Activated gamma-delta T cell (primary cell): ENCODE data around the gene SLC25A41.
"Not testable (repeated sequence)": the region's sequence is repeated elsewhere in the genome, so short reads cannot be mapped to it uniquely, and the experiment has no call there.

Source experiments
- DNase-seq: peaks from one replicate; lab custom pipeline; 2025; lab: John Stamatoyannopoulos, UW

SLC25A41 gene

DNA sequence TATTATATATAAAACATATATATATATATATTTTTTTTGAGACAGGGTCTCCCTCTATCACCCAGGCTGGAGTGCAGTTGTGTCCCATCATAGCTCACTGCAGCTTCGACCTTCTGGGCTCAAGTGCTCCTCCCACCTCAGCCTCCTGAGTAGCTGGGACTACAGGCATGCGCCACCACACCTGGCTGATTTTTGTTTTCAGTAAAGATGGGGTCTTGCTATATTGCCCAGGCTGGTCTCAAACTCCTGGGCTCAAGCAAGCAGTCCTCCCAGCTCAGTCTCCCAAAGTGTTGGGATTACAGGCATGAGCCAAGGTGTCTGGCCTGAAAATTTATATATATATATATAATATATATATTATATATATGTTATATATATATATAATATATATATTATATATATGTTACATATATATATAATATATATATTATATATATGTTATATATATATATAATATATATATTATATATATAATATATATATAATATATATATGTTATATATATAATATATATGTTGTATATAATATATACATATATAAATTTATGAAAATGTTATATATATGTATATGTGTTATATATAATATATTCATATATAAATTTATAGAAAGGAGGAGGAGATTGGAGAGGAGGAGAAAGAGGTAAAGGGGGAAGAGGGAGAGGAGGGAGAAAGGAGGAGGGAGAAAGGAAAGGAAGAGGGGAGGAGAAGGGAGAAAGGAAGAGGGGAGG is 4.7 kb downstream of the SLC25A41 start:
- not testable (repeated sequence) for DNase-seq

DNA sequence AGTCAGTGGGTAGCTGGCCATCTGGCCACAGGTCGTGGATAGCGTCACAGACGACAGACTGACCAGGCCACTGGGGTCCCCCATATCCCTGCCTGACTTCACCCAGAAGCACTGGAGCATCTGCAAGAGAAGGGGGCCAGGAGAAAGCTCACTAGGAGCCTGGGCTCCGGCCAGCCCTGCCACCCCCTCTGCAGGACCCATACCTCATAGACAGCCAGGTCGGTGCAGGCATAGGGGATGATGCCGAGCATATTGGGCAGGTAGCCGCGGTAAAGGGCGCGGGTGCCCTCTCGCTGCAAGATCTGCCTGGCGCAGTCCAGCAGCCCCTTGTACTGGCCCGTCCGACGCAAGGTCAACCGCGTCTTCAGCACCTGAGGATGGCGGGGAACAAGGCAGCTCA is 6.4 kb downstream of the SLC25A41 start:
- no peak for DNase-seq

DNA sequence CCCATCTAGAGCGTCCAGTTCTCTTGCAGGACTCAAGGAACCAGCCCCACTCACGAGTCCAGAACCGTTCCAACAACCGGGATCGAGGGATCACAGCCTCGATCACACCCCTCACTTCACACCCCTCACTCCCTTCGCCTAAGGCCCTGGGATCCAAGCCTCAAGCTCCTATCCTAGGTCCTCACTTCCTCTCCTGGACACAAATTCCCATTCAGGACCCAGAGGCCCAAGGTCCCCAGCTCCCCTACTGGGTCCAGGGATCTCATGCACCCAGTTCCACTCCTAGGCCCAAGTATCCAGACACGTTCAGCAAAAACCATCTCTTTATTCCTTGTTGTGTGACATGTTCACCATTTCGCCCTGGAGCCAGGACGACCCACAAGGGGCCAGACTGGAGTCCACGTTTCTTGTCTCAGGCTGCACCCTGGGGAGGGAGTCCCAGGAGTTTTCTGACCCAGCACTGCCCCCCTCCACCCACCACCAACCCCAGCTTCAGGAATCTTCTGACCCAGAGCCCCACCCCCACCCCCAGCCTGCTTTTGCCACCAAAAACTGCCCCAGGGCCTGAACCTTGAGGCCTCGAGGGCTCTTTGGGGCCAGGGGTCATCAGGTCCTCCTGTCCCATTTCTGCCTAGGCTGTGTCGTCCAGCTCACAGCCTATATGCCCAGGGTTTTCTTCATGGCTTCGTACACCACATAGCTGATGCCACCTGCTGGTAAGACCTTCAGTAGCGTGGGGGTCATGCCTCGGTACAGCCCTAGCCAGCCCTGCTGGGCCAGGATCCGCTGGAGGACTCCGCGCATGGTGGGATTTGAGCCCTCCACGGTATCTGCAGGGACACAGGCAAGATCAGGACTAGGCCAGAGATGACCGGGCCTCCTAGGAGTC is 7.6 kb downstream of the SLC25A41 start:
- no peak for DNase-seq

DNA sequence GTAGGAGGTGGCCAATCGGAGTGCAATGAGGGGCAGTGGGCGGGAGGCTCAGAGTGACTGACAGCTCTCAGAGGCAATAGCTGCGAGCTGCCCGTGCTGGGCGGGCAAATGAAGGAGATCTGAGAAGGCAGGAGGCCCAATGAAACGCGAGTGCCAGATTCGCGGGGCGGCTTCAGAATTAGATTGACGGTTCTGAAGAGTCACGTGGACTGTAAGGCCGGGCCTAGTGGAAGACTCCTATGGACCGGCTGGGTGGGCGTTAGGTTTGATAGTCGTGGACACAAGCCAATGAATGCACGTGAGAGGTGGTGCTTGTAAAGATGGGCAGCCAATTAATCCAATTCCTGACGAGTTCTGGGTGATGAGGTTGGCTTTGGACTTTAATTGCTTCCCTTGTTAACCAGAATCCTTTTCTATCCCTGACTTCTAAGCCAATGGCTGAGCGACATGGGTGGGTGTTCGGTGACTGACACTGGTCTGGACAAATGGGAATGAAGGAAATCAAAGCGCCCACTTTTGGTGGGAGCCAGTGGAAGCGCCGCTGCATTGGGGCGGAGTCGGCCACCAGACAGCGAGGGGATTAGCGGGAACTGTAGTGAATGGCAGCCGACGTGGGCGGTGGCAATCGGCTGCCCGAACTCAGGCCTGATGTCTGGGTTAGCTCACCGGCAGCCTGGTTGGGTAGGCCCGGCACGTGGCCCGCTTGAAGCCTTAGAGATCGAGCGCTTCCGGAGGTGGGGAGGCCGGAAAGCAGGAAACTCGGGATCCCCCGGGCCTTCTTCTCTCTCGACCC is 8.4 kb downstream of the SLC25A41 start:
- peak; percentile 72 for DNase-seq

DNA sequence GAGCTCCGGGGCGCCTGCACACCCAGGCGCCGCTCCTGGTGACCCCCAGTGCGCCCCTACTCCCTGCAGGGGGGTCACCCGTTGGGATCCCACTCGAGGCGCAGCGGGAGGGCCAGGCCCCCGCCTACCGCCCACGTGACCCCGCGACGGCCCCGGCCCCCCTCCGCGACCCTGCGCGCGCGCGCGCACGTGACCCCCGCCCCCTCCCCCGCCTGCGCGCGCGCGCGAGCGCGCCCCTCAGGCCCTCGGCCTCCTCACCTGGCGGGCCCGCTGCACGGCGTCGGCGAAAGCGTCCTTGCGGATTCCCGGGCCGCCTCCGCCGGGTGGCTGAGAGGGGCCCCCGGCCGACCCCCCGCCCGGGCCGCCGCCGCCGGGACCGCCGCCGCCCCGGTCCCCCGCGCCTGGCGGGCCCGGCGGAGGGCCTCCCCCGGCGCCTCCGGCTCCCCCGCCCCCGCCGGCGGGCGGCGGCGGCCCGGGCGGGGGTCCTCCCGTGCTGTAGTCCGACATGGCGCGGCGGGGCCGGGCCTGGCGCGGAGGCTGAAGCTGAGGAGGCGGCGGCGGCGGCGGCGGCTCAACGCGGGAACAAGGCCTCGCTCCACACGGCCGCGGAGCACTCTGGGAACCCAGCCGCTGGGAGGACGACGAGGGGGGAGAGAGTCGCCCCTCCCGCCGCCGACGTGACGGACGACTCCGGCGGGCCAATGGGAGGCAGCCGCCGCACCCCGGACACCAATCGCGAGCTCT is 9.2 kb downstream of the SLC25A41 start, which contains the start of gene KHSRP:
Gene KHSRP (minus strand): TSS at position 617 of the 744 bp plus-strand sequence. CDS start 110 bp downstream, at position 507.
- DNase-seq, result peak; percentile 96

DNA sequence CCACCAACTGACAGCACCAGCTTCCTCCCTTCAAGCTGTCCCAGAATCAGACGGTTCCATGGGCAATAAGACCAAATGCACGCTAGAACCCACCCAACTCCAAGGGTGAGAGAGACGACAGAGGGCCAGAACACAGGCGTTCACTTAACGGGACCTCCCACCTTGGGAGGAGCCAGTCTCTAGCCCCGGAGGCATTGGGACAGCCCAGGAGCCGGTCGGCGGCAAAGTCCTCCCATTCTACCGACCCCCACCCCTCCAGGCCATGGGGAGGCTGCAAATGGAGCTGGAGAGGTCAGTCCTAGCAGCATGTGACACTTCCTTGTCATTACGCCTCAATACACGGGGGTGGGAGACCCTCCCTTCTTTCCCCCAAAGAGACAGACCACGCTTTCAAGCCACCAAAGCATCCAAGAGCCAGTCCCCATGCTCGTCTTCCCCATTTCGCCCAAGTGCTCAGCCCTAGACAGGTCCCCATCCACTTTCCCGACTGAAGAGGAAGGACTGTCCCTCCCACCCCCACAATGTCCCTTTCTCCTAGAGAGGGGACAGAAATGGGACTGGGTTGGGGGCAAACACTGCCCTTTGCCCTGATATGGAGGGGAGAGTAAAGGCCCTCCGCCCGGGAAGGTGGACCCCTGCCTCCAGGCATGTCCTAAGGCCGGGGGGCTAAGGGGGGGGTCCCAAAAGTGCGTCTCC is 9.9 kb downstream of the SLC25A41 start:
- DNase-seq, result no peak

DNA sequence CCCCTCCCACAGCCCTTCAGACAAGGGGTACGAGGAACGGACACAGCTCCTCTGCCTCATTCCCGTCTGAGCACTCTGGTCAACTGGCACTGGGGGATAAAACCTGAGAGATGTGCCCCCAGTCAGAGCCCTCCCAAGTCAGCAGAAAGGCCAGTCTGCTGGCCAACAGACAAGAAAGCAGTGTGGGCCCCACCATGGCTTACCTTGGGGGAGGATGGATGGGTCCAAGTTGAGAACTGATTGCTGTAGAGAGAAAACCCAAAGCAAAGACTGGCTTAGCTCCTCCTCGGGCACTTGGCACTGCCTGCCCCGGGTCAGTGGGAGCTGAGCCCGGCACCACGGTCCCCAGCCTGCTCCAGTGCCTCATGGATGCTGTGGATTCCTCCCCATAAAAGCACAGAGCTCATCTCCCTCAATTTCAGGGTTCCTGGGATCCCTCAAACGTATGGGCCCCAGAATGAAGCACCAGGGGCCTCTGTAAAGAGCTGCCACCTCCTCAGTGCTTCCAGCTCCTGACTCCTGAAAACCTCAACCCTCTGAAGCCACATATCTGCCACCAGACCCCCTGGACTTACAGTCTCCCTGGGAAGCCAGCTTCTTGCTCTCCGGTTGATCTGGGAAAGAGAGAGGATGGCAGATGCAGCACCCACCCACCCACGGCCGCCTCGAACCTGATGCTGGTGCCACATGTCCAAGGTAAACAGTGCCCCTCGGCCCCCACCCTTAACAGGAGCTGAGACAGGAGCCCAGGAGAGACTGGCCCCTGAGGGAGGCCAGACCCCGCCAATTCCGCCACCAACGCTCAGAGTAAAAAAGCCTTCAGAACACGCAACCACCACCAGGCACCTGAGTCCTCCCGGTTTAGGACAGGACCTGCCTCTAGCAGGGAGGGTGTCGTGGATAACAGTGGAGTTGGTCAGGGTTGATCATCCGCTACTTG is 12.2 kb downstream of the SLC25A41 start:
- no peak for DNase-seq

DNA sequence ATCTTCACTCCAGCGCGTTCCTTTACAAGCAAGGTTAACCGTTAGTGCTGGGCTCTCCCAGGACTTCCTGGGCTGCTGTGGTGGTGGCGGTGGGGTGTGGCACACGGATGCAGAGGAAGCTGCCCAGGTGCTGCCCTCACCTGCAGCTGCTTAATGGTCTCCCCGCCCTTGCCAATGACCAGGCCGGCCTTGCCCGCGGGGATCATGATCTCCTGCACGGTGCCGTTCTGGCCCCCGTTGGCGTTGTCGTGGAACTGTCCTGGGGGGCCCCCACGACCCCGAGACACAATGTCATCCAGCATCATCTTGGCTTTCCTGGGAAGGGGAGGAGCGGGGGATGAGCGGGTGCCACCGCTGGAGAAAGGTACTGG is 15.0 kb downstream of the SLC25A41 start:
- DNase-seq, result no peak

DNA sequence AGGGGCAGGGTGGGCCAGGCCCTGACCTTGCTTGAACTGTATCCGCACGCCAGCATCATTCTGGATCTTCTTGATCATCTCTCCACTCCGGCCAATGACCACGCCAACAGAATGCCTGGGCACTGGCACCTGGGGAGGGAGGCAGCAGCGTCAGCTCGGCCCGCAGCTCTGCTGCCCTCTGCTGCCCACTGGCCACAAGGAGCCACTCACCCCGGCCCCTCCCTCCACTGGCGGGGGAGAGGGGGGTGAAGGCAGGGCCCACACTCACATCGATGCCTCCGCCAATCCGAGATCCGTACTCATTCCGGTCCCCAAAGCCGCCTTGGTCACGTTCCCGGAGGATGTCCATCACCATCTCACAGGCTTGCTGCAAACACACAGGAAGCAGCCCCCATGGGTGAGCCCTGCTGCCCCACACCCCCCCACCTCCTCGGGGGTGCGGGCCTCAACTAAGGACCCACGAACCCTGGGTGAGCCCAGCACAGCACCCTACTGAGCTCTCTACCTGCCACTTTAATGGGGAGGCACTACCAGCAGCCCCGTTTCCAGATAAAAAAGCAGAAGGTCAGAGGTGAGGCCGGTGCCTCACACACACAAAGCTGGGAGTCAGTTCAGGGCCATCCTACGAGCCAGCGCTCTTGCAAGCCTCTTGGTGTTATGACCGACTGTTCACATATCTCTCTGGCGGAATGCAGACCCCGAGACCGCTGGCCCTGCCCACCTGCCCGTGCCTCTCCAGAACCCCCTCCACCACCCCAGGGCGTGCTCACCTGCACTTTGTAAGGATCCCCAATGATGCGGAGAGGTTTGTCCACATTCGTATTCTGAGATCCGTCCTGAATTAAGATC is 15.6 kb downstream of the SLC25A41 start:
- DNase-seq, result no peak

DNA sequence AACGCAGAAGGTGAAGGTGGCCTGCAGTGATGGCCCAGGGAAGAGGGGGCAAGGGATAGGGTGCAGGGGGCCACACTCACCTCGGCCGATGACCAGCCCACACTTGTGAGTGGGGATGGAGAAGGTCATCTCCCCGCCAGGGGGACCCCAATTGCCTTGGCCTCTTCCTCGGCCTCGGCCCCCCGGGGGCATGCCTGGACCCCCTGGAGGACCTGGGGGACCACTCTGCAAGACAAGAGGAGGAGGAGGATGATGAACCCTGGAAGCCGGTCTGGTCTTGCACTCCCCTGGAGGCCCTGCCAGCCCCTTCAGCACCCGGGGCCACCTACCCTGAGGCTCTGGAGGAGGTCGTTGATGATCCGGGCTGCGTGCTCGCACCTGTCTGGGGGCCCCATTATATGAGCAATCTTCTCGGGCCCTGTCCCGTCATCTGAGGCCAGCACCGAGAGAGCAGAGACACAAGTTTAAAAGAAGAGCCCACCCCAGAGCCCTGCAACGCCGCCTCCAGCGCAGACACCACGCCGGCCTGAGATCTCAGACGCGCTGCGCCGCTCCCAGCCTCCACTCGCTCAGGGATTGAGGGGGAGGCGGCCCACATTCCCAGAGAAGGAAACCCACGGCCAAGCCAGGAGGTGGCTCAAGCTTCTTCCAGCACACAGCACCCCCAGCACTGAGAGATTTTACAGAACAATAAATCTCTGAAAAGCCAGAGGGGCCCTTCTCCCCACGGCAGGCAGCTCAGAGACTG is 16.7 kb downstream of the SLC25A41 start:
- no peak for DNase-seq

DNA sequence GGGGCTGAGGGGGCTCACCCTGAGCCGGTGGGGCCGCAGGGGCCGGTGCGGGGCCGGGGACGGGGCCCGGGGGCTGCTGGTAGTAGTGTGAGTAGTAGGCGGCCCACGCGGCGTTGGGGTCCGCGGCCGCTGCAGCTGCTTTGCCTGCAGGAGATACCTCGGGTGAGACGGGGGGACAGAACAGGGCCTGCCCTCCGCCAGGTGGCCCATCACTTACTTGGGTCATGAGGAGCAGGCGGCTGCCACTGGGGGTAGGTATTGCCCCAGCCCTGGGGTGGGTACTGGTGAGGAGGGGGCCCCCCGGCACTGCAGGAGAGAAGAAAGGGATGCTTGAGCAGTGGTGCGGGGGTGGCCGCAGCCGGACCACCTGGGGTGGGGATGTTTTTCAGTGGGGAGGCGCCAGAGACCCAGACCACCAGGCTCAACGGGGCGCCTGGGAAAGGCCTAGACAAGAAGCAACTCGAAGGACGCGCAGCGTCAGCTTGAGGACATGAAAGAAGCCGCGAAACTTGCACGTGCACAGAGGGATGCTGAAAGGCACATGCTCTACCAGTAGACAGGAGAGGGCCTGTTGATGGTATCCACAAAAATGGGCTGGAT is 17.9 kb downstream of the SLC25A41 start:
- DNase-seq, result no peak

DNA sequence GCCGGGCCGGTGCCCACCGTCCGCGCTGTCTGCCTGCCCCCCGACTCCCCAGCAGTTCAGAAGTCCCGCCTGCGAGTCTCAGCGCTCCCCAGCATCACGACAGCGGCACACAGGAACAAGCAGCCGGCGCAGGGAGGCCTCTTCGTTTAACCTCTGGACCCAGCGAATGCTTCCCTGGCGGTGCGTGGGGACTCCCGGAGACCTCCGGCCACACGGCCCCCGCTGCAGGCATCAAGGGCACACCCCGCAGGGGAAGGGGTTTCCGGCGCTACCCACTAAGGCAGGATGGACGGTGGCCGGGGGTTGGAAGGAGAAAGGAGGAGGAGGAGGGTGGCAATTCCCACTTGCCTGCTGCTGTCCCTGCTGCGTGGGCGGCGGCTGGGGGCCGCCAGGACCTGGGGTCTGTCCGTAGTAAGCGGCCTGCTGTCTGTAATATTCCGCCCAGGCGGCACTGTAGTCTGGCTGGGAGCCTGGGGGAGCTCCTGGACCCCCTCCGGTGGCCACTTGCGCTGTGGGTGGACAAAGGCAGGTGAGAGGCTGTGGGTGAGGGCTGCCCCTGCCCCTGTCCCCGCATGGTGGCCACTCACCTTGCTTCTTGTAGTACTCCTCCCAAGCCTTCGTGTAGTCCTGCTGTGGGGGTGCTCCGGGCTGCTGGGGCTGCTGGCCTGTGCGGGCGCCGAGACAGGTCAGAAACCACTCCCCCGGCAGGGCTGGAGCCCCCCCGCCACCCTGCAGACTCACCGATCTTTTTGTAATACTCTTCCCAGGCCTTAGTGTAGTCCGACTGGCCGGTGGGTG is 18.6 kb downstream of the SLC25A41 start:
- no peak for DNase-seq

DNA sequence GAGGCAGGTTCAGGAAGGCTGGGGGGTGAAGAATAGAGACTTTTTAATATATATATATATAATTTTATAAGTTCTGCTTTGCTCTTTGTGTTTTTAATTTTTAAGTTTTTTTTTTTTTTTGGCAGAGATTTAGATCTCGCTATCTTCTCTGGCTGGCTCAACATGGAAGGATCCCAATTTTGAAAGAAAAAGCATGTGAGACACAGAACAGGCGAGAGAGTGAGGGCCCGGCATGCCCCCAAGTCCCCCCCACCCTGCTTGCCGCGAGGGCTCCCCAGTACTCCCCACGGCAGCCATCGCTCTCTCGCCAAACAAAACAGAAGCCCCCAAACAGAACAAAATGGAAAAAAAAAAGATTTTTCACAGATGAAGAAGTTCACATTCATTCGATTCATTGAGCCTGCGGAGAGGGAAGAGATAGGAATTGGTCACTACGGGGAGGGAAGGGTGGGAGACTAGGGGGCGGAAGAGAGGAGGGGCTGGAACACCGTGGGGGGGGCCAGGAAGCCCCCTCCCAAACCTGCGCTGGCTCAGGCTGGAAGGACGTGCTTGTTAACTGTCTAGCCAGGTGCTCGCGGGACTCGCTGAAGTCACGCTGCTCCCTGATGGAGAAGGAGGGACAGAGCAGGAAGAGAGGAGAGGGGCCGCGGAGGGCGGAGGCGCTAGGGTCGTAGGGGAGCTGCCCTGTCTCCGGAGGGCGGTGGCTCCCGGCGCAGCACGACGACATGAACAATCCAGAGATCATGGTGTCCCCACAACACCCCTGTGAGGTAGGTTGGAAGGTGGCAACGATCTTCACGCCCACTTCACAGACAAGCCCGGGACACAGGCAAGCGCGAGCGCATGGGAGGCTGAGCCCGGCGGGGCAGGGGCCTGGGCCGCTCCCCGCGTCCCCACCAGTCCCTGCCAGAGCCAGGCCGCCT is 19.6 kb downstream of the SLC25A41 start:
- no peak for DNase-seq

DNA sequence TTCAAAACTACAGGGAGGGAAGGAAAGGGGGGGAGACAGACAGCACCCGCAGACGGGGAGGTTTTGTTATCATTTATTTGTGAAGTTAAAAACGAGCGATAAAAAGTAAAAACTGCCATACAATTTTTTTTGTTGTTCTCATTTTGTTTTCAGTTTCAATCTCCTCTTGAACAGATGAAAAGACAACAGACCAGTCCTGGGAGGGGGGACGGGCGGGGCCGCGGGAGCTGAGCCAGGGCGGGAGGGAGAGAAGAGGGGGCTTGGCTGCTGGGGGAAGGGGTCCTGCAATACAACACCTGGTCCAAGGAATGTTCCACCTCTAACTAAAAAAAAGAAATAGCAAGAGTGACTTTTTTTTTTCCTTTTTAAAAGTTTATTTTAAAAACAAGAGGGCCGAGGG is 20.3 kb downstream of the SLC25A41 start:
- DNase-seq, result no peak

DNA sequence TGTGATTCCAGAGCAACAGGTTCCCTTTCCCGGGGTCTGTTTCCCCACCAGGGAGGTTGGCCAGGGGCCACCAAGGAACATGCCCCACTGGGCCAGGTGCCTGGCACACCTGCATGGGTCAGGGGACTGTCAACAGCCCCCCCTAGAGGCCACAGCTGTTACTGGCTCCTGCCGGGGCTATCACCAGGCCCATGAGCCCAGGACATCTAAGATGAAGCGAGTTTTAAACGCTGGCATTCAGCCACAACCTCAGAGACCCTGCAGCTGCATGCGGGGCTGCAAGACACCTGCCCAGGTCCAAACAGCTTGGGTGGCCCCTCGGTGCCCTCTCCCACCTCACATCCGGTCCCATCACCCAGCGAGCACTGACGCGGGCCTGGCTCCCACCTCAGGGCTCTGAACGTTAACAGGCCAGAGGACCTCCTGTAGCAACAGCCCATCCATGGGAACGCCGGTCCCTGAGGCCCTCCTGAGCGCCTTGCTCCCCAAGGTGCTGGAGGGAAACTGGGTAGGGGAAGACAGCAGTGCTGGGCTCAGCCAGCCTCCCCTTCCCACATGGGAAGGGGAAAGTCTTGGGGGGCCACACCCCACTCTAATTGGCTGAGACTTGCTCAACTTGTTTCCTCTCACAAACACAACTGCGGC is 21.0 kb downstream of the SLC25A41 start:
- no peak for DNase-seq
